SH-SY5Y (cell line): ENCODE measurements around the gene C2.
"Not testable (repeated sequence)": the region's sequence is repeated elsewhere in the genome, so short reads cannot be mapped to it uniquely, and the experiment has no call there.

Experiments used
- GATA2 ChIP-seq: IDR thresholded peaks from 2 replicates; pipeline ENCODE4 v1.6.1; 2011; ENCODE audit warnings: mild to moderate bottlenecking, low read depth, low read length
- GATA3 ChIP-seq: IDR thresholded peaks from 2 replicates; pipeline ENCODE4 v1.6.1; 2011; ENCODE audit warnings: low read depth, mild to moderate bottlenecking, low read length, moderate library complexity

C2 gene

DNA sequence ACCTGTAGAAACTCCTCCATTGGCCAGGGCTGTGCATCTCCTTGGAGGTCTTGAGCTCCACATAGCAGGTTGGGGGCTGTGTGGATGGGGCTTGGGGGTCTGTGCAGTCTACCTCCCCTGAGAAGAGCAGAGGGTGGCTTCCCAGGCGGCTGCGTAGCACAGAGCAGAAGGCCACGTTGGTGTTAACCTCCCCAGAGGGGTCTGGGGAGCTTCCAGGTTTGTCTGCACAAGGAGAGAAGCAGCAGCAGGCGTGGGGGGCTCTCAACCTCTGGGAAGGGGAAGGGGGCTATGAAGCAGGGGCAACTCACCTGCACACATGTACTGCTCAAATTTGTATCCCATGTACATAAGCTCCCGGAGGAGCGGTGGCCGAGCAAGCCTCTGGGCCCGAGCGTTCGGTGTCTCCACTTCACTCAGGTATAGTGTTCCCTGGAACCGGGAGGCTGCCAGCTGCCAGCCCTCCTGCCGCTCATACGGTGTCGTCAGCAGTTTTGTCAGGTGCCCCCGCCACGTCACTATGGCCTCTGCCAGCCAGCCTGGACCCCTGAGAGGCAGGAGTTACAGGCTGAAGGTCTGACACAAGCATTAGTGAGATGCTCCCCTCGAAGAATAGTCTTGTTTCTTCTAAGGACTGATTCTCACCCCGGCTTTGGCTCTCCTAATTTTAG, 43.2 kb downstream of the C2 start:
- TF ChIP-seq GATA3 (no peak), GATA2 (no peak)

DNA sequence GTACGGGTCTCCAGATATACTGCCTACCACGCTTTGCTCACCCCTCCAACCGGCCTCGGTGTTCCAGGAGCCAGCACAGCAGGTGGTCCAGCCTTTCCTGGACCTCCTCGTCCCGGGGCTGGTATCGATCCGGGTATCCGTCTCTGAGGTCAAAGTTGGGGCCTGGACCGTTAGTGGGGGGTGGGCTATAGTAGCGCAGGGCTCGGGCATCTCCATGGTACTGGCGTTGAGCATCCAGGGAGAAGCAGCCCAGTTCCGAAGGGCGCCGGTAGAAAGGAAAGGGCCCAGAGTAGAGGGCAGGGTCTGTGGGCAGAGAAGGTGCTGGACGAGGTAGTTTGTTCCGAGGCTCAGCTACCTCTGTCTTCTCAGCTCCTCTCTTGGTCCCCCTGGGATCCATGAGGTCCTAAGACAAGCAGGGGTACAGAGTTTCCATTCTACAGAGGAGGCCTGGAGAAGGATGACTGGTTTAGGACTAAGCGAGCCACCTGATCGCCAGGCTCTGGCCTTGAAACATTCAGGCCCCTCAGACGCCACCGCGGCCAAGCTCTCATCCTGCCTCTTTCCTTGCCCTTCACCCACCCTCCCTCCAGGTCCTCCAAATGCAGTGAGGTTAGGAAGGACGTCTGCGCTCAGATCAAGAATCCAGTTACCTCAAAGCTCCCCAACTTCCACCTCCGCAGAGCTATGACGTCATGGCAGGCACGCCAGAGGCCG, 43.9 kb downstream of the C2 start:
- no peak for TF ChIP-seq GATA2

DNA sequence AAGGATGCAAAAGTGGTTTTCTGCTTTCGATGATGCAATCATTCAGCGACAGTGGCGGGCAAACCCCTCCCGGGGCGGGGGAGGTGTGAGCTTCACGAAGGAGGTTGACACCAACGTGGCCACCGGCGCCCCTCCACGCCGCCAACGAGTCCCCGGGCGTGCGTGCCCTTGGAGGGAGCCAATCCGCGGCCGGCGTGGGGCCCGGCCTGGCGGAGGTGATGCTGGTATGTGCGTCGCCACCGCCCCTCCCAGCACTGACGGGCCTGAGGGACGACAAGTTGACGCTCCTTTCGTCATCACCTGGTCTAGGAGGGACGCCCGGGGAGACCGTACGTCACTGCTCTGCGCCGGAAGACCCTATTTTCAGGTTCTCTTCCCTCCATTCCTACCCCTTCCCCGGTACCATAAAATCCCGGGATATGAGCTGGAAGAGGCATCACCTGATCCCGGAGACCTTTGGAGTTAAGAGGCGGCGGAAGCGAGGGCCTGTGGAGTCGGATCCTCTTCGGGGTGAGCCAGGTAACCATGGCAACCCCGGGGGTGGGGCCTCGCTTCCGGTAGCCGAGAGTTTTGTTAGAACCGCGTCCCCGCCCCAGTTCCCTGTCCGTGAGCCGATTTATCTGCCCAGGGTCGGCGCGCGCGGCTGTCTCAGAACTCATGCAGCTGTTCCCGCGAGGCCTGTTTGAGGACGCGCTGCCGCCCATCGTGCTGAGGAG, 44.6 kb downstream of the C2 start, which contains the start of gene DXO:
TSS of gene DXO (minus strand) at position 146 of the 716 bp plus-strand sequence. CDS start 463 bp downstream, outside the sequence.
- no peak for TF ChIP-seq GATA2

DNA sequence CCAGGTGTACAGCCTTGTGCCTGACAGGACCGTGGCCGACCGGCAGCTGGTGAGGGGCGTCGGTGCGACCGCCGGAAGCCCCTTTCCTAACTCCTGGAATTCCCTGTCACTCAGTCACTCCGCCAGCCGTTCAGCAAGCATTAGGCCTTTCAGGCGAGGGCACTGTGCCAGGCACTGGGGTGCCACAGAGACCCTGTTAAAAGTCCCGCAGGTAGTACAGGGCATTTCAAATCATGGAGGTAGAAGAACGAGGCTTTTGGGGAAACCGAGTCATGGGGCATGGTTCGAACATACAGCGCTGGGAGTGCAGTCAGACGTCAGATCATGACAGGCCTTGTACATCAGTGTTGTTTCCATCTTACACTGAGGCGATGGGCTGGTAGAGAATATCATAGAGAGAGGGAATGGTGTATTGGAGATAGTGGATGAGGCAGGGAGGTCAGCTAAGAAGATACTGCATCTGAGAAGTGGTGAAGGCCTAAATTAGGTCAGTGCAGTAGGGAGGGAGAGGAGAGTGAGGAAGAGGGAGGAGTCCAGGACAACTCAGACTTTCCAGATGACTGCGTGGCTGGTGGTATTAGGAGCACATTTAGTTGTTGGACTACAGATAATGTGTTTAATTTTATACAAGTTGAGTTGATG, 45.3 kb downstream of the C2 start:
- no peak for TF ChIP-seq GATA2
- TF ChIP-seq GATA3: no peak

DNA sequence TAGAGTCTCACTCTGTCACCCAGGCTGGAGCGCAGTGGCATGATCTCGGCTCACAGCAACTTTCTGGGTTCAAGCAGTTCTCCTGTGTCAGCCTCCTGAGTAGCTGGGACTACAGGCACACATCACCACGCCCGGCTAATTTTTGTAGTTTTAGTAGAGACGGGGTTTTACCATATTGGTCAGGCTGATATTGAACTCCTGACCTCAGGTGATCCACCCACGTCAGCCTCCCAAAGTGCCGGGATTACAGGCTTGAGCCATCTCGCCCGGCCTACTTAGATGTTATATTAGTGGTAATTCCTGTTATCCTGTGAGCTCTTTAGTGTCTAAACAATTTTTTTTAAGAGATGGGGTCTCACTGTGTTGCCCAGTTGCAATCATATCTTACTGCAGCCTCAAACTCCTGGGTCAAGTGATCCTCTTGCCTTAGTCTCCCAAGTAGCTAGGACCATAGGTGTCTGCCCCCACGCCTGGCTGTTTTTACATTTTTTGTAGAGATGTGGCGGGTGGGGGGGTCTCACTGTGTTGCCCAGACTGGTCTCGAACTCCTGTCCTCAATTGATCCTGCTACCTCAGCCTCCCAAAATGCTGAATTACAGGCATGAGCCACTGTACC, 50.4 kb downstream of the C2 start:
- TF ChIP-seq GATA3 (no peak), GATA2 (no peak)

DNA sequence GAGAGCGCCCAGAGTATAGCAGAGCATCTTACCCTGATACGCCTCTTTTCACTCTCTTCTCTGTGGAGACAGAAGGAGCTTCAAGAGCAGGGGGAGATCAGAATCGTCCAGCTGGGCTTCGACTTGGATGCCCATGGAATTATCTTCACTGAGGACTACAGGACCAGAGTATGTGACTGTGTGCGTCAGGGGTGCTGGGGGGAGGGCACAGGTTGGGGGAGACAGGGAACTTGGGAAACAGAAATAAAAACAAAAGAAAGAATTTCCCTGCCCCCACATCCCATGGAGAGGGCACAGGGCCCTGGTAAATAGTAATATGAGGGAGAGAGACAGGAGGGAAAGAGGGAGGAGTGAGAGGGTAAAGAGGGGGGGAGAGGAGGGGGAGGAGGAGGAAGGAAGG, 51.3 kb downstream of the C2 start:
- TF ChIP-seq GATA2: no peak
- no peak for TF ChIP-seq GATA3

DNA sequence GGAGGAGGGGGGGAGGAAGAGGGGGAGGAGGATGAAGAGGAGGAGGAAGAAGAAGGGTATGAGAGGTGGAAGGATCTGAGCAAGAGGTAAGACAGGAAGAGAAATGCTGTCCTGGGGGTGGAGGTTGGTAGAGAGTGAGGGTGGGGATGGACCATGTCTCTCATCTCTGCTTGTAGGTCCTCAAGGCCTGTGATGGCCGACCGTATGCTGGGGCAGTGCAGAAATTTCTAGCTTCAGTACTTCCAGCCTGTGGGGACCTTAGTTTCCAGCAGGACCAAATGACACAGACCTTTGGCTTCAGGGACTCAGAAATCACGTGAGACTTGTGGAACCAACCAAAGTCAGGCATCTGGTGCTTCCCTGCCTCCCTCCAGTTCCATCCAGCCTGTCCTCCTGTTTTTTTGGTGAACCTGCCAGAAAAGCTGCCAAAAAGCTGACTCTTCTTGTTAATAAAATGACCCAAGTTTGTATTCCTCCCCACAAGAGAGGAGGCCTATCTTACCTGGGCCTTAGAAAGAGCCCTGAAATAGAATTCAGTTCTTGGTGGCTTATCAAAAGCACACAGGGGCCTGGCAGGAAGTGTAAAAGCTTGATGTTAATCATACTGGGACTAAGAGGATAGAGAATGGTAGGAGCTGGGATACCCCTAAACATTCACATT, 51.9 kb downstream of the C2 start:
- no peak for TF ChIP-seq GATA3
- TF ChIP-seq GATA2: no peak

DNA sequence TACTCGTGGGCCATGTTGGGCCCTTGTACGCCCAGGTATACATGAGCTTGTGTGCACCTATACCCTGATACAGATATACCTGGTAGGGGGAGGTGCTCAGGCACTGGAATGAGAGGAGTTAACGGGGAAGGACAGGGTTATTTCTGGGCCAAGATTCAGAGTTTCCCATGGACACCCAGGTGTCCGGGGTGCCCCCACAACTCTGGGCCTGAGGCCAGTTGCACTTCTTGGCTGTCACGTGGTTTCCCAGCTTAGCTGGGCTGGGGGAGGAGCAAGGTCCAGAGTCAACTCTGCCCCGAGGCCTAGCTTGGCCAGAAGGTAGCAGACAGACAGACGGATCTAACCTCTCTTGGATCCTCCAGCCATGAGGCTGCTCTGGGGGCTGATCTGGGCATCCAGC, 54.2 kb downstream of the C2 start, which contains the start of gene C4A:
TSS of gene C4A (plus strand) at position 314 of the 400 bp plus-strand sequence. CDS start at position 365, 51 bp downstream.
- not testable (repeated sequence) for TF ChIP-seq GATA3, GATA2
